BJ (cell line): ENCODE results near the gene AGAP1. TPM values are rescaled to one million over a fixed set of nuclear protein-coding genes. Genes with fewer than 3 reads are reported as not detected.
"Not testable (repeated sequence)": the region's sequence is repeated elsewhere in the genome, so short reads cannot be mapped to it uniquely, and the experiment has no call there.

Experiments used
- CTCF ChIA-PET: fragments of 350-600 bp; formaldehyde crosslinking; extraction: SDS; loops from one replicate; lab custom pipeline; 2021; ENCODE audit warnings: antibody characterized with exemption, inconsistent platforms; lab: Yijun Ruan, JAX
- POLR2A ChIA-PET: fragments of 300-600 bp; sonication (Branson Sonifier 250); formaldehyde crosslinking; extraction: SDS; loops from one replicate; lab custom pipeline; 2021; ENCODE audit warnings: antibody characterized with exemption; lab: Charles Lee
- DNase-seq: peaks from one replicate; pipeline ENCODE4 v3.0.0-alpha.2; 2011; ENCODE audit warnings: low read depth
- H3K27me3 ChIP-seq: 2 replicates; pipeline ENCODE4 v1.6.0; 2011; ENCODE audit warnings: low read length; ENCODE audit not compliant: control insufficient read depth, insufficient read depth
- H3K36me3 ChIP-seq: 2 replicates; pipeline ENCODE4 v1.5.1; 2011; ENCODE audit warnings: low read length; ENCODE audit not compliant: control insufficient read depth, insufficient read depth
- H3K4me3 ChIP-seq: 2 replicates; pipeline ENCODE4 v1.5.1; 2011; ENCODE audit warnings: low read depth, mild to moderate bottlenecking, control low read depth, low read length
- CTCF ChIP-seq: IDR thresholded peaks from 2 replicates; pipeline ENCODE4 v1.5.1; 2011; ENCODE audit warnings: low read depth, mild to moderate bottlenecking, control low read depth, inconsistent platforms, low read length, moderate library complexity; ENCODE audit not compliant: insufficient read depth
- polyA plus RNA-seq: library from polyadenylated mRNA; depleted of rRNA; stranded (reverse); fragments of >200 nt; gene quantifications from 2 replicates; pipeline ENCODE4 v1.2.3, GENCODE V29; 2011

AGAP1 gene
- polyA plus RNA-seq, 1 experiment: 14.9 TPM

GRCh38 chr2:236133410-236134012 is 639.7 kb downstream of the AGAP1 start:
- CTCF ChIA-PET: no interaction called here
- TF ChIP-seq CTCF: no peak
- no peak overlapping the region for H3K4me3 ChIP-seq
- POLR2A ChIA-PET: no interaction called here
- no peaks in the 10 kb centered on the region for H3K36me3 ChIP-seq
- no peak for DNase-seq
- no peaks in the 10 kb centered on the region for H3K27me3 ChIP-seq

- Histone ChIP-seq H3K4me3 (no peak overlapping the region), H3K27me3 (no peaks in the 10 kb centered on the region), H3K36me3 (no peaks in the 10 kb centered on the region)
- CTCF ChIA-PET: interaction anchor here (0.7 kb wide), 1 partner anchor 936 kb away, joined by 4 read pairs; no protein-coding TSS in a partner anchor
- DNase-seq: no peak
- POLR2A ChIA-PET: no interaction called here
- no peak for TF ChIP-seq CTCF
Observed at GRCh38 chr2:236136538-236136937, 642.7 kb downstream of the AGAP1 start.

GRCh38 chr2:236137066-236137465 is 643.2 kb downstream of the AGAP1 start:
- CTCF ChIA-PET: interaction anchor here (0.7 kb wide), 1 partner anchor 936 kb away, joined by 4 read pairs; no protein-coding TSS in a partner anchor
- Histone ChIP-seq H3K4me3 (no peak overlapping the region), H3K27me3 (no peaks in the 10 kb centered on the region), H3K36me3 (no peaks in the 10 kb centered on the region)
- TF ChIP-seq CTCF: no peak
- POLR2A ChIA-PET: no interaction called here
- no peak for DNase-seq

GRCh38 chr2:236141616-236142015 is 647.8 kb downstream of the AGAP1 start:
- POLR2A ChIA-PET, H3K36me3 ChIP-seq: not testable (repeated sequence)
- CTCF ChIA-PET: interaction anchor here (1.3 kb wide), 1 partner anchor 34 kb away, joined by 4 read pairs; no protein-coding TSS in a partner anchor

GRCh38 chr2:236143811-236144210 is 650.0 kb downstream of the AGAP1 start:
- DNase-seq: no peak
- Histone ChIP-seq H3K27me3 (no peaks in the 10 kb centered on the region; the same call in 1 of the 2 replicates), H3K4me3 (no peak overlapping the region), H3K36me3 (no peaks in the 10 kb centered on the region)
- POLR2A ChIA-PET: no interaction called here
- TF ChIP-seq CTCF: no peak
- CTCF ChIA-PET: interaction anchor here (1.2 to 2.1 kb wide), 3 partner anchors 11 to 363 kb away, joined by 3 to 12 read pairs (median 7); no protein-coding TSS in a partner anchor

More at GRCh38 chr2:236141616-236142015, 647.8 kb downstream of the AGAP1 start:
- not testable (repeated sequence) for H3K27me3 ChIP-seq, H3K4me3 ChIP-seq, DNase-seq
